ENCODE results near the gene GRM4. TPM values are rescaled to one million over a fixed set of nuclear protein-coding genes. Genes with fewer than 3 reads are reported as not detected.
A peak's percentile ranks its signal among the peaks of the same experiment; 100 is the strongest.

Gene GRM4
- total and polyA plus RNA-seq, 8 donors = 0.30 to 0.70 (median 0.43) TPM; not detected in 2

DNA sequence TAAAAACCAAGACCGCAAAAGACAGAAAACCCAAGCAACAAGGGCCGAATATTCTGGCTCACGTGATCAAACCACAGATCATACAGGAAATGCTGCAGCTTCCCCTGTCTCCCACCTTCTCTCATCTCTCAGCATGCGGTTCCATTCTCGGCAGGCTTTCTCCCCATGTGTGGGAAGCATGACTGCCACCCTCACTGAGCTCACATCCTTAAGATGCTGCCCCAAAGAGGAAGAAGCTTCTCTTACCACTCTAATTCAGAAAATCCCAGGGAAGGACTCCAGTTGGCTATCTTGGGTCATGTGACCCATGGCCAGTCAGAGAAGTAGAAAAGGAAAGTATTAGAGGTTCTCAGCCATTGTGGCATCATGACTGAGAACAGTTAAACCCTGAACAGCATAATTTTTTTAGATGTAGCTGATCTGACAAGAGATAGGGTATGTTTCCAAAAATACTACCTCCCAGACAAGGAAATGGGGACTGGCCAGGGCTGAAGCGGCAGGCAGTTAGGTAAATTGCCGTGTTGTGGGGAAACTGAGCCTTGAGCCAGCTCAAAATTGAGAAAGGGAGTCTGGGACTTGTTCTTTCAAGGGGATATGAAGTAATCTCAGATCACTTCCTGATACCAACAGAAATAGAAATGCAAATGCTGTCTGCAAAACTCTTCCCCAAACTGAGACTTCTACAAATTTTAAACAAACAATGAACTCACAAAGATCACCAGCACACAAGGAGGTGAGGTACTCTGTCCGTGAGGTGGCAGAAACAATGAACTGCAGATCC lies 37.1 kb upstream of the GRM4 start:
- no peaks in the 10 kb centered on the region for H3K36me3 ChIP-seq
- TF ChIP-seq, protein P1, sequence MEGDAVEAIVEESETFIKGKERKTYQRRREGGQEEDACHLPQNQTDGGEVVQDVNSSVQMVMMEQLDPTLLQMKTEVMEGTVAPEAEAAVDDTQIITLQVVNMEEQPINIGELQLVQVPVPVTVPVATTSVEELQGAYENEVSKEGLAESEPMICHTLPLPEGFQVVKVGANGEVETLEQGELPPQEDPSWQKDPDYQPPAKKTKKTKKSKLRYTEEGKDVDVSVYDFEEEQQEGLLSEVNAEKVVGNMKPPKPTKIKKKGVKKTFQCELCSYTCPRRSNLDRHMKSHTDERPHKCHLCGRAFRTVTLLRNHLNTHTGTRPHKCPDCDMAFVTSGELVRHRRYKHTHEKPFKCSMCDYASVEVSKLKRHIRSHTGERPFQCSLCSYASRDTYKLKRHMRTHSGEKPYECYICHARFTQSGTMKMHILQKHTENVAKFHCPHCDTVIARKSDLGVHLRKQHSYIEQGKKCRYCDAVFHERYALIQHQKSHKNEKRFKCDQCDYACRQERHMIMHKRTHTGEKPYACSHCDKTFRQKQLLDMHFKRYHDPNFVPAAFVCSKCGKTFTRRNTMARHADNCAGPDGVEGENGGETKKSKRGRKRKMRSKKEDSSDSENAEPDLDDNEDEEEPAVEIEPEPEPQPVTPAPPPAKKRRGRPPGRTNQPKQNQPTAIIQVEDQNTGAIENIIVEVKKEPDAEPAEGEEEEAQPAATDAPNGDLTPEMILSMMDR (IDR thresholded peaks at IDR 0.05) = no peak
- H3K27ac ChIP-seq = peak overlapping the region in 1 of 2 donors; percentile 86
- H3K9me3 ChIP-seq = no peaks in the 10 kb centered on the region
- H3K4me1 ChIP-seq = peaks cover 0 to 11% of the 10 kb centered on the region in 2 donors
- H3K4me3 ChIP-seq = peak overlapping the region in 1 of 2 donors; percentile 15
- peak; percentile 75 for ATAC-seq
- intact Hi-C loops (cut with DNase I) = no loop called here
- peak in 1 of 4 donors; percentile 50 for DNase-seq
- peaks cover 0 to 11% of the 10 kb centered on the region in 2 donors for H3K27me3 ChIP-seq

DNA sequence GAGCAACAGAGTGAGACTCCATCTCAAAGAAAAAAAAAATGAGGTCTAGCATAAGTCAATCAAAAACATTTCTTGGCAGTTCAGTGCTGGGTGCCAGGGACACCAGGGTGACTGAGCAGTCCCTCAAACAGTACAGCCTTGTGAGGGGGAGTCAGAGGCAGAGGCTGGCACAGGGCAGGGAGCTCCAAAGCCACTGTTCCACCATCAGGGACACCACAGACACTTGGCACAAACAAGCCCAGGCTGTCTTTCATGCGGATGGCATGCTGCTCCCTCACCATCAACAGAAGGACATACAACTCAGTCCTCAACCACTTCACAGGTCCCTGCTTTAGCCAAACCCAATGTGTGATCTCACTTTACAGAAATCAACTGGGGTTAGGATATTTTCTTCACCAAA lies 36.0 kb upstream of the GRM4 start:
- intact Hi-C loops (cut with DNase I) = no loop called here

DNA sequence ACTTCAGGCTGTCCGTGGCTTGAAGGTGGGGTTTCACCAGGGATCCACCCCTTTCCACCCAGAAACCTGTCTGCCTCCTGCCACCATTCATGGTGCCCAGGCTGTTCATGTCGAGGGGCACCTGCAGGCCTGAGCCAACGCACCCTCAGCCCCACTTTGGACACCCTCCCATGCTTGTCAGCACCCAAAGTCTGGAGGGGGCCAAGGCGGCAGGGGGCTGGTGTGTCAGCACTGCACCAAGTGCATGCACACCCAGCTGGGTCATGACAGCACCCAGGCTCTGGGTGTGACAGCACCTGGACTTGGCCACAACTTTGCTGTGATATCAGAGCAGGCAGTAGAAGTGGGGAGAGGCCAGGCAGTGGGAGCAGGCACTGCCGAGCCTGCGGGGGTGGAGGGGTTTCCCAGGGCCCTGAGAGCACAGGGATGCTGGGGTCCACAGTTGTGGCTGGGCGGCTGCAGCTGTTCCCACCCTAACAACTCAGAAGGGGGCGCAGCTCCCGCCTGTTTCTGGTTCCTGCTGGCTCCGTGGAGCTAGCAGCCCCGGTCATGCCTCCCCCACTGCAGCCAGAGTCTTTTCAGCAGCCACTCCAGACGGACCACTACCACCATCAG lies 33.3 kb upstream of the GRM4 start:
- Histone ChIP-seq H3K36me3 (no peaks in the 10 kb centered on the region), H3K27ac (no peak overlapping the region), H3K4me3 (no peak overlapping the region), H3K9me3 (no peaks in the 10 kb centered on the region), H3K27me3 (peaks cover 0 to 11% of the 10 kb centered on the region in 2 donors), H3K4me1 (peaks cover 0 to 11% of the 10 kb centered on the region in 2 donors)
- ATAC-seq (no peak), DNase-seq (no peak)
- intact Hi-C loops (cut with DNase I) = no loop called here
- TF ChIP-seq, protein P1 (IDR thresholded peaks at IDR 0.05) = no peak

More for the DNA sequence above, 36.0 kb upstream of the GRM4 start:
- Histone ChIP-seq H3K4me3 (no peak overlapping the region), H3K9me3 (no peaks in the 10 kb centered on the region), H3K4me1 (peaks cover 0 to 11% of the 10 kb centered on the region in 2 donors), H3K27ac (peak overlapping the region in 1 of 2 donors; percentile 86), H3K36me3 (no peaks in the 10 kb centered on the region), H3K27me3 (peaks cover 0 to 11% of the 10 kb centered on the region in 2 donors)
- no peak for DNase-seq
- TF ChIP-seq, protein P1 (IDR thresholded peaks at IDR 0.05) = no peak
- ATAC-seq = no peak

DNA sequence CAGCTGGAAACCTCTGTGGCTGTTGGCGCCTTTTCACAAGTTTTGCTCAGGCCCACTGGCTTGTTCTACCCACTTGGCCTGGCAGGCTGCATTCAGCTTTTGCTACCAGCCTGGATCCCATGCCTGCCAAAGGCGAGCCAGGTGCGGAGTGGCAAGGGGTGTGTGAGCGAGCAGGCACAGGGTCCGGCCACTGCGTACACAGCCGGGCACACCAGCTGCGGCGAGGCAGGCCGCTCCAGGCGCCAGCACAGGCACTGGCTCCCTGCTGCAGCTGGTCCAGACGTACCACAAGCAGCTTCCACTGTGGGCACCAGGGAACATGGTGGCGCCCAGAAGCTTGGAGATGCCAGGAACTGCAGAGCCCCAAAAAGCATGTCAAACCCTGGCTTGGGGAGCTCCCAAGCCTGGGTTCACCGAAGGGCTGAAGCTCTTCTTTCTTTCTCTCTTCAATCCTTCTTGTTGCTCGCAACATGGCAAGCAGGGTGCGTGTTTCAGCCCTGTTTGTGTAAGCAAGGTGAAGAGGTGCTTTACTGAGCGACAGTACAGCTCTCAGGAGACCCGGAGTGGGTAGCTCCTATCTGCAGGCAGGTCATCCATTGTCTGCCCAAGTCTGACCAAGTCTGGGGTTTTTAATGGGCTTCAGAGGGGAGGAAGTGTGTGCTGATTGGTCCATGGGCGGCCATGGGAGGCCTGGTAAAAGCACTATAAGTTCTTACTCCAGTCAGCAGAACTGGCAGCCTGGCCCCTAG lies 32.6 kb upstream of the GRM4 start:
- Histone ChIP-seq H3K27ac (no peak overlapping the region), H3K4me3 (no peak overlapping the region), H3K9me3 (no peaks in the 10 kb centered on the region), H3K4me1 (peaks cover 0 to 8% of the 10 kb centered on the region in 2 donors), H3K36me3 (no peaks in the 10 kb centered on the region), H3K27me3 (peaks cover 0 to 11% of the 10 kb centered on the region in 2 donors)
- DNase-seq (no peak), ATAC-seq (no peak)
- TF ChIP-seq, protein P1 (IDR thresholded peaks at IDR 0.05) = no peak
- intact Hi-C loops (cut with DNase I) = no loop called here
